IPS-11a (cell line): ENCODE results near the gene ROMO1.
A peak's percentile ranks its signal among the peaks of the same experiment; 100 is the strongest.
"Not testable (repeated sequence)": the region's sequence is repeated elsewhere in the genome, so short reads cannot be mapped to it uniquely, and the experiment has no call there.

ENCODE experiments used
- H3K4me3 ChIP-seq: one replicate; pipeline ENCODE4 v1.5.1; 2013; ENCODE audit warnings: low read depth, low read length, control low read depth

ROMO1 gene

DNA sequence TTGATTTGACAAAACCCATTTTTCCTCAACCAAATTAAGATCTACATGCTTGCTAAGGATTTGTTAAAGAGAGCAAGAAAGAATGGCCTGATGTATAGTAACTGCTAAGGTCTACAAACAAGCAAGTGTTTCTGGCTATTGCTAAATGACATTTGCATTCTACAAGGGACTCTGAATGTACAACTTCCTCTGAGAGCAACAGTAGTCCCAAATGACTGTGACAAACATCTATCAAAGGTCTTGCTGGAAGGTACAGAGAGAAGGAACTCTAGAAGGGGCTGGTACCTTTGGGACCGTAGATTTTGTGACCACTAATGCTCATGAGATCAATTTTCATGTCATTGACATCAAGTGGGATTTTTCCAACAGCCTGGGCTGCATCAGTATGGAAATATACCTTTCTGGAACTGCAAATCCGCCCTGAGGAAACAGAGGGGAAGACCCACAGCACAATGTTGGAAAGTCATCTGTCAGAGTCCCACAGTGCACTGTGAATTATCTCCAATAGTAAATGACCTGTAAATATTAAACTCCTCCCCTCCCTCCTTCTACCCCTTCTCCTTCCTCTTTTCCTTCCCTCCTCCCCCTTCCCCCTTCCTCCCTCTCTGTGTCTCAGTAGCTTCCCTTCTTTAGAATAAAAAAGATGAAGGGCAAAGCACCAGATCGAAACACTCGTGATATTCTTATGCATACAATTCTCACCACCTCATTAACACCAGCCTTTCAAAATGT, 18.6 kb upstream of the ROMO1 start:
- no peak overlapping the region for H3K4me3 ChIP-seq

DNA sequence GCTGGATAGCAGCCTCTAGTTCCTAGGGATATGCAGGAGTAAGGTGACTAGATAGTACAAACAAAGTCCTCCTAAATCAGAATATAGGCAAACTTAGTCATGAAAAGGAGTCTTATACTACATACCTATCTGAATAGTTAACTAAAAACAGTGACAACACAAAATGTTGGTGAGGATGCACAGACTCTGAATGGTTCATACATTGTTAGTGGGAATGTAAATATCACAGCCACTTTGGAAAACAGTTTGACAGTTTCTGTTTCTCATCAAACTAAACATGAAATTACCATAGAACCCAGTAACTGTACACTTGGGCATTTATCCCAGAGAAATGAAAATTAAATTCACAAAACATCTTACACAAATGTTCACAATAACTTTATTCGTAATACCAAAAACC, 17.2 kb upstream of the ROMO1 start:
- no peak overlapping the region for H3K4me3 ChIP-seq

DNA sequence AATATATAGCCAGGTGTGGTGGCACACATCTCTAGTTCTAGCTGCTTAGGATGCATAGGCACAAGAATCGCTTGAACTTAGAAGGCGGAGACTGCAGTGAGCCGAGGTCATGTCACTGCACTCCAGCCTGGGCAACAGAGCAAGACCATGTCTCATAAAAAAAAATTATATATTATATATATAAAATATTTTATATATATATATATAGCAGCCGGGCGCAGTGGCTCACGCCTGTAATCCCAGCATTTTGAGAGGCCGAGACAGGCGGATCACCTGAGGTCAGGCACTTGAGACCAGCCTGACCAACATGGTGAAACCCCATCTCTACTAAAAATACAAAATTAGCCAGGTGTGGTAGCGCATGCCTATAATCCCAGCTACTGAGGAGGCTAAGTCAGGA, 13.8 kb upstream of the ROMO1 start:
- H3K4me3 ChIP-seq: not testable (repeated sequence)

DNA sequence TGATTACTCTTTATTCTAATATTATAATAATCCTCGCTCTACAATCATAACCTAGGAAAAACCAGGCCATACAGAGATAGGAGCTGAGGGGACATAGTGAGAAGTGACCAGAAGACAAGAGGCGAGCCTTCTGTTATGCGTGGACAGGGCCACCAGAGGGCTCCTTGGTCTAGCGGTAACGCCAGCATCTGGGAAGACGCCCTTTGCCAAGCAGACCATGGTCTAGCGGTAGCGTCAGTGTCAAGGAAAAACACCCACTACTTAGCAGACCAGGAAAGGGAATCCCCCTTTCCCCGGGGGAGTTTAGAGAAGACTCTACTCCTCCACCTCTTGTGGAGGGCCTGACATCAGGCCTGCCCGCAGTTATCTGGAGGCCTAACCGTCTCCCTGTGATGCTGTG, 12.3 kb upstream of the ROMO1 start:
- H3K4me3 ChIP-seq: not testable (repeated sequence)

DNA sequence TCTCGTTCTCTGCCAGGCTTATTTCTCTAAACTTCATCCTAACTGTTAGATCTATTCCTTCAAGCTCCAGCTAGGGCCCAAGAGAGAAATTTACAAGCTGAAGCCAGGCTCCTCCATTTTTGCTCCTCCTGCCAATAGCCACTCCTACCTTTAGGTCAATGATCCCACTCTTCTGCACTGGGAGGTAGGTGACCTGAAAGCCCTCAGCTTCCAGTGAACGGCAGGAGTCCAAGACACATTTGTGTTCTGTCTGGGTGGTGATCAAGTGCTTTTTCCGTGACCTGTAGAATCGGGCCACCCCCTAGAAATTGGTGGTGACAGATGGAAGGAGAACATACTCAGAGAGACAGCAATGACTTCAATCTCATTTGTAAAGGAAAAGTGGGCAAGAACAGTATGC, 8.9 kb upstream of the ROMO1 start:
- H3K4me3 ChIP-seq: no peak overlapping the region

DNA sequence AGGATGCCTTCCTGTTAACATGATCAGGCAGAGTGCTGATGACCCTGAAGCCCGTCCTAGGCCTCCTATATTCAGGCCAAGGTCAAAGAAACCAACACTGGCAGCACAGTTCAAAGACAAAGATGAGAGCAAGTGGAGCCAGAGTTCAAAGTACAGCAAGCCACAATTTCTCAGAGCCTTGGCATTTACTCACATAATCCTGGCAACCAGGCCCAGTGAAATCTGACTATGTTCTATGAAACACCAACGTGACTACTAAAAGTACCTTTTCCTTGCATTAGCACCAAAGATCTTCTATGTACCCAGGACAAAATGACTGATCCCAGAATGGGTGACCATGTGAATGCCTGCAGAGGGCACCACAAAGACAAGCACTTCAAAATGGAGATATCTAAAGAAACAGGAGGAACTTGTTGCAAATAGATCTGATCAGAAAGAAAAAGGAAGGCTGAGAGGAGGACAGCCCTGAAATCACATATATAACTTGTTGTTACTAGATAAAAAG, 3.9 kb upstream of the ROMO1 start:
- no peak overlapping the region for H3K4me3 ChIP-seq

DNA sequence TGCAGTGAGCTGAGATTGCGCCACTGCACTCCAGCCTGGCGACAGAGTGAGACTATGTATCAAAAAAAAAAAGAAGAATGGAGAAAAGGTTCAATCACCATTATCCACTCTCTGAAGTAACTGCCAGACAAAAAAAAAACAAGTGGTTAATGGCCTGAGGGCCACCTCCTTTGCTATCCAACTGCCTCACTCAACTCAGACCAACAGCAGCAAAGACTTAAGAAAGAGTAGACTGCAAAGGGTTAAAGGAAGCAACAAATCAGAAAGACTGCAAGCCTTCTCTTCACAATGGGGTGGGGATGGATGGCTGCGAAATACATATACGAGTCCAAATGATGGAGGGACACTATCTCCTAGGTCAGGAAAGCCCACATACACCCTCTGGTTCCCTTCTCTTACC, 3.2 kb upstream of the ROMO1 start:
- no peak overlapping the region for H3K4me3 ChIP-seq

DNA sequence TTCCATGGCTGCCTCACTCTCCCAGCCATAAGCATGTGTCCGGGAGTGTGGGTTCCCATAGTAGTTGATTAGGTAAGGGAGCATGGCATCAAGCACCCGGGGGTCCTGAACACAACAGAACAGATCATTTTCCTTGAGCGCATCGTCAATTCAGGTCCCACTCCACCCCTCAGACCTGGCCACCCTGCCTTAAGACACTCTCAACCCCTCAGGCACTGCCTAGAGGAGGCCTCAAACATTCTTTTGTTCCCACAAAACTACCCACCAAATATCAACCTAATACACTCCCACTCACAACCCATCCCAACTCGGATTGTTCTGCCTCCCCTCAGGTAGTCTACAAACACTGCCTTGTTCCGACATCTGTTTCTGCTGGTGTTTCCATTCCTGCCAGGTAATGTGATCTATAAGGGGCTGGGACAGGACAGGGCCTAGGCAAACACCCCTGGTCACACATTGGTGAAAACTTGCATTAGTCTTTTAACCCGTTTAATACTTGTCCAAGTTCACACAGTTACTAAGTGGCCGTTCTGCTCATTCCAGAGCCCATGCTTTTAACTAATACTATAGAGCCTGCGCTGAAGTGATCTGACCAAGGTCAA, 1.4 kb upstream of the ROMO1 start:
- peak overlapping the region; percentile 99 for H3K4me3 ChIP-seq

DNA sequence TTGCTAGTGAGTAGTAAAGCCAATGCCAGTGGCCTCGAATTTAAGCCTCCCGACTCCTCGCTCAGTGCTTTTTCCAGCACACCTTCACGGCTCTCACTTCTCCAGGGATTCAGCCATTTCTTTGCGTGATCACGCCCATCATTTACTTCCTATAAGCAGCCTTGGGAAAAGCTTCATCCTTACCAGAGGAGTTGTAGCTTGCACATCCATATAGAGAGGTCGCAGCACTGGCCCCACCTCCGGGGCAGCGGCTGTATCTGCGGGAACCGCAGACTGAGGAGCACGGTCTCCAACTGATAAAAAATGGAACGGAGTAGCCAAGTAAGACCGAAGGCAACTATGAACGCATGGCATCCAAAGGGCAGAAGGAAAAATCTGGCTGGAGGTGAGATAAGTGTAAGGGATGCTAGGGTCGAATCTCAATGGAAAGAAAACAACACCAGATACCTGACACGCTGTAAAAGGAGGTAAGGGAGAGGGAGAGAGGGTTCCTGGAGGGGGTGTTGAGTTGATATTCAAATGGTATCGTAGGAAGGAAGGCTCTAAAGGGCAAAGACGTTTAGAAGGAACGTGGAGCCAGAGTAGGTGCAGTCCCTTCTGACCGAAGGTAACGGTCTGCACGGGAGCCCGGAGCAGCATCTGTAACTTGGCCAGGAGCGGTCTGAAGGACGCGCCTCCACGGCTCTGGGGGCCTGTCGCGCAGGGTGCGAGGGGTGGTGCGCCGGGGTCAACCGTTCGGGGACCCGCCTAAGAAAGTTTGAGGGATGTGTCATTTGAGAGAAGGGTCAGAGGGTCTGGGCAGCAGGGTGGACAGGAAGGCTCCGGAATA, 693 bp upstream of the ROMO1 start:
- H3K4me3 ChIP-seq: peak overlapping the region; percentile 99

DNA sequence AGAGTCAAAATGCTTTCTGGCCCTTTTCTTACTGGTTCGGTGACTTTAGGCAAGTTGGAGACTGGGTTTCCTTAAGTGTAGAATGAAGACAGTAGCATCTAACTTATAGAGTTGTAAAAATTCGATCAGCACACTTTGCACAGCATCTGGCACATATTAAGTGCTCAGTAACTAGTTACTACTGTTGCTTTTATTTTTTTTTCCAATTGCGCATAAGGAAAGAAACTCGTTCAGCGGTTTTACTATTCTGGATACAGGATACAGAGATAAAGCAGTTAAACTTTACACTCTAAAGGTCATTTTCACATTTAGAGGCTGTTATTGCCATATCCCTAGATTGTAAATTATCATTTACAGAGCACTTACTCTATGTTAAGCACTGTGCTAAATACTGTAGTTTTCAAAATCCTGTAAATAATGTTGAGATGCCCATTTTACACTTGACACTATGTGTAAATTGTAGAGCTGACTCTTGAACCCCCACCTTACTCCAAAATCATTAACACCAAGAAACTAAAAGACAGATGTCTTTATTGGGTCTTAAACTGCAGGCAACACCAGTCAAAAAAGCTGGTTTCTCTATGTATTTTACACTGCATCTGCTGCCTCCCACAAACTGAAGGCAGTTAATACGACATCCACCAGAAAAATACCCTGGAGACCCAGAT, 886 bp downstream of the ROMO1 start:
- peak overlapping the region; percentile 99 for H3K4me3 ChIP-seq

DNA sequence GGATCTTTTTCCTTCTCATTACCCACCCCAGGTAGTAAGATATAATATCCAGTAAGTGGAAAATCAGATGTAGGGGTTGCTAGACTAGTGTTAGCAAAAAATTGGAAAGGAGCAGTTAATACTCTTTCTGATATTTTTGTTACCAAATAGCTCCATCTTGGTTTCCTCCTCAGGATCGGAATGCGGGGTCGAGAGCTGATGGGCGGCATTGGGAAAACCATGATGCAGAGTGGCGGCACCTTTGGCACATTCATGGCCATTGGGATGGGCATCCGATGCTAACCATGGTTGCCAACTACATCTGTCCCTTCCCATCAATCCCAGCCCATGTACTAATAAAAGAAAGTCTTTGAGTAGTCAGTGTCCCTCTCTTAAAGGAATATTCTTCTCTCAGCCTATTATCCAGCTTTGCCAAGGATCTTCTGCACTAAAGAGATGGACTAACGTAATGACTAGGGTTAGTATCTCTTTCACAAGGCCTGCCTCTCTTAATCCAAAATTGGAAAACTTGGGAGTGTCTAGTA, 1.5 kb downstream of the ROMO1 start:
- no peak overlapping the region for H3K4me3 ChIP-seq

DNA sequence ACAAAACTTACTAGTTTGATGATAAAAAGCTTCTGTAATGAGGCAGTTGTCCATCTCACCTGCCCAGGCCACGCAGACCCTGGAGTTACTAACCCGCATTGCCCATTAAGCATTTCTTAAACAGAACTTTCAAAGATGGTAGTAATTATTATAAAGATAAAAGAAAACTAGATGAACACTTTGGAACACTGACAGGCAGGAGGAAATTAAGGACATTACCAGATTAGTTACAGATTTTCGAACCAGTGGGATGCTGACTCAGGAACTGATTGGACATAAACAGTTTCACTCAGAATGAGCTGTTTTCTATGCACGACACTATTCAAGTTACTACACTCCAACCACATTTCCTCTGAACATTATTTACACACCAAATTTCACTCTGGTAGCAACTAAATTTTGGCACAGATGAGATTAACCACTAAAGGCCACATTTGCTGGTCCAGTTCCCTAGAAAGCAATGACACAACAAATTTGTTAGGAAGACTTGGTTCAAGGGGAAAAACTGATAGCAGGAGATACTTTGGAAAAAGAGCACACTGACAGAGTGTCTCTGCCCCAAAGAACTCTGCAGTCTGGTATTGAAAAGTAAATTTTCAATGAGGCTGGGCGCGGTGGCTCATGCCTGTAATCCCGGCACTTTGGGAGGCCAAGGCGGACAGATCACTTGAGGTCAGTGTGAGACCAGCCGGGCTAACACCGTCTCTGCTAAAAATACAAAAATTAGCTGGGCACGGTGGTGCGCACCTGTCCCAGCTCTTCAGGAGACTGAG, 3.0 kb downstream of the ROMO1 start:
- H3K4me3 ChIP-seq: no peak overlapping the region

DNA sequence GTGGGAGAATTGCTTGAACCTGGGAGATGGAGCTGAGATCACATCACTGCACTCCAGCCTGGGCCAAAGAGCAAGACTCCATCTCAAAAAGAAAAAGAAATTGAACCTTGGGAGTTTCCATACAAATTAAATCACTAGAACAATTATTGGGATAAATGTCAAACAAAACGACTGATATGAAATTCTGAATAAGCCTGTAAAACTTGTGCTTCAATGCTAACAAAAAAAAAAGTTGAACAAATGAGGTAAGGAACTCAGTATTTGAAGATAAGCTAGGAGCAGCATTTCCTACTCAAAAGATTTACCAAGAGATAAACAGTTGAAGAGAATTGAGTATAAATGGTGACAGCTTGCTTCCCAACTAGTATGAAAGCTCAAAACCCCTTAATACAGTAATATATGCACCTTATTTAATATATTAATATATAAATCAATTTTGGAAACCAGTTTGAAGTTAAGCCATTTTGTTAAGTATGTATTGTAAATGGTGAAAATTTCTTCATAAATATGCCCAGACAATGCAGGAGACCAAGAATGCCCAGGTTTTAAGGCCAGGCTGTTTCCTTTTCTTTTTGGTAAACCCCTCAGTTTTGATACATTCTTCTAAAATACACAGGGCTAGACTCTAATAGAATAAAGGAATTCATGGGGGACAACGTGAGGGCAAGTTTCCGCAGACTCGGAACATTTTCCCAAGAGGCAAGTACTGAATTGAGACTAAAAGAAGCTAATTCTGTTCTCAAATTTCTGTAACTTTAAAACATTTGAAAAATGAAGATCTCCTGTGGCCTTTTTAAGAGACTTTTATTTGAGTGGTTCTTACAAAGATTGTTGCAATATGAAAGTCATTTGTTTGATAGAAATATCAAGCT, 3.9 kb downstream of the ROMO1 start:
- H3K4me3 ChIP-seq: no peak overlapping the region

DNA sequence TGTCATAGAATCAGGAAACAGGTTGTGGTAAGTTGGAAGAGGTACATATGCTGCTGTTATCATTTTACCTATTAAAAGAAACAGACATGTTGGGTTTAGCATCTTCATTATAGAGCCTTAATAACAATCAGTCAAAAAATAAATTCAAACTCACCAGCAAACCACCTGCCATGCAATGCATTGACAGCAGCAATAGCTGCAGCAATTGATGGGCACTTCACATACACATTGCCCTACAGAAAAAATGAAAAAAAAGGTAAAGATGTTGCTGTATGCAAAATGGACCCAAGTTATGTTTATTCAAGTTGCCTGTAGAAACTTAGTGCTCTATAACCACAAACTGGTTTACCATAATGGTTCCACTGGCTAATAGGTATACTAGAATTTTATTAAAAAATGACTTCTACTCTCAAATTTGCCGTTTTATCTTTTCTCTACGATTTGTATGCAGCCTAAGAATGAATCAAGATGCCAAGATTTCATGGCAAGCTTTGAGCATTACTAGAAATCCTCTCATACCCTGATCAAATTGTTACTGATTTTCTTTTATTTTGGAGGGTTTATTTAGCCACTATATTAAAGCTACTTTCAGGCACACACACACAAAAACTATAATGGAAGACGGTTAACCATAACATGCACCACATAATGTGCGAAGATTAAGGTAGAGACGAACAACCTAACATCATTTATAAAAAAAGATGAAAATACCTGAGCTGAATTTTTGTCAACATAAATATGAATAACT, 5.5 kb downstream of the ROMO1 start:
- no peak overlapping the region for H3K4me3 ChIP-seq

DNA sequence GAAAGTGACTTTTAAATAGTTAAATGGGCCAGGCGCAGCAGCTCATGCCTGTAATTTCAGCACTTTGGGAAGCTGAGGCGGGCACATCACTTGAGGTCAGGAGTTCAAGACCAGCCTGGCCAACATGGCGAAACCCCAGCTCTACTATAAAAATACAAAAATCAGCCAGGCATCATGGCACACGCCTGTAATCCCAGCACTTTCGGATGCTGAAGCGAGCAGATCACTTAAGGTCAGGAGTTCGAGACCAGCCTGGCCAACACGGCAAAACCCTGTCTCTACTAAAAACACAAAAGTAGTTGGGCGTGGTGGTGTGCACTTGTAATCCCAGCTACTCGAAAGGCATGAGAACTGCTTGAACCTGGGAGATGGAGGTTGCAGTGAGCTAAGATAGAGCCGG, 6.7 kb downstream of the ROMO1 start:
- H3K4me3 ChIP-seq: not testable (repeated sequence)

DNA sequence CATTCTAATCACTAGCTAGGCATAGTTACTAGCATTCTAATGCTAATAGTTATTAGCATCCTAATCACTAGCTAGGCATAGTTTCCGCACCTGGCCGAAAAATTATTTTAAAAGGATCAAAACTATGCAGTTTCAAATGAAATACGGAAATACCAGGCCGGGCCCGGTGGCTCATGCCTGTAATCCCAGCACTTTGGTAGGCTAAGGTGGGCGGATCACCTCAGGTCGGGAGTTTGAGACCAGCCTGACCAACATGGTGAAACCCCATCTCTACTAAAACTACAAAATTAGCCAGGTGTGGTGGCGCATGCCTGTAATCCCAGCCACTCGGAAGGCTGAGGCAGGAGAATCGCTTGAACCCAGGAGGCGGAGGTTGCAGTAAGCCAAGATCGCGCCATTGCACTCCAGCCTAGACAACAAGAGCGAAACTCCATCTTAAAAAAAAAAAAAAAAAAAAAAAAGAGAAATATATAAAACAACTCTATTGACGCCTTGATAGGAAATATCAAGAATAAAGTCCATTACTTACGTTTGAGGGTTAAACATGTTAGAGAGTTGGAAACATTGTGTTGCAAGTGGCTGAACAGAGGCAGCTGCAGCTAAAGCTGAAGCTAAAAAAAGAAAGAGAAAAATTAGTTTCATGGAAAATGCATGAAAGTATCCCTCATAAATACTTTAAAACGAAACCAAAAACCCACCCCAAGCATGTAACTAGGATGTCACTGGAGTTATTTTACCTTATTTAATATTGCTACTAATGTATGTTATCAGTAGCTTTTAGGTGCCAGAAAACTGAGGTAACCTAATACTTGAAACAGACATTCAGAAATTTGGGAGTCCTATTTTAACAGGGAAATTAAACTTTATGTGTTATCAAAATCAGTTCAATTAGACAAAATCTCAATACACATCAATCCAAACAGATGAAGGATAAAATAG, 7.7 kb downstream of the ROMO1 start:
- not testable (repeated sequence) for H3K4me3 ChIP-seq

DNA sequence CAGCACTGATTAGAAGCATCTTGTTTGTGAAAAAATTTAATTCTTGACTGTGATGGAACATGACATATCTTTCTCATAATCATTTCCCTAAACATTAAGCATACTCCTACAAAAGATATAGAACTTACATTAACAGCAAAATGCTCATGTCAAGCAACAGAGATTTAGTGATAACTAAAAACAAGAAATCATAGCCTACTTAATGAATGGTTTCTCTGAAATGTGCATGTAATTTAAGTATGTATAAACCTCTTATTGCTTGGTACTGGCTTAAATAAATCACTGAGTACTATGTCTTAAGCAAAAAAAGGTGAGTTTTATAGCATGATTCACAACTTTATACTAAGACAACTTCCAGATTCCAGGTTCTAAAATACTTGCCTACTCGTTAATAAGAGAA, 9.3 kb downstream of the ROMO1 start:
- H3K4me3 ChIP-seq: no peak overlapping the region

DNA sequence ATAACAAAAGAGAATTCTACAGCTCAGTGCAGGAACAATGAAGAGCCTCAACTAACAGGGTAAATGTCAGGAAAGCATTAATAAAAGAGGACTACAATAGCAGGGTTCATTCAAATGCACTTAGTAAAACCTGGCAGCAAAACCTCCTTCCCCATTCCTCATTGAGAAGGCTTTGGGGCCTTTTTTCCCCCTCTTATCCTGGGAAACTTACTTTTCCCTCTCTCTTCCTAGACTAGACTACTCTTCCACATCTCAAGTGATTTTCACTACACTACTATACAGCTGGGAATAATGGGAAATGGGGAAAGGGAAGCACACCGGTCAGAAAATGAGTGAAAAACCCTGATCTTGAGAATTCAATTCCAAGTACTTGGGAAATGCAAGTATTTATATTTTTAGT, 10.1 kb downstream of the ROMO1 start:
- H3K4me3 ChIP-seq: no peak overlapping the region
